Lung (tissue), 12 donors: ENCODE results near the gene PLXND1. TPM values are rescaled to one million over a fixed set of nuclear protein-coding genes. Genes with fewer than 3 reads are reported as not detected.

Experiments used
- ATAC-seq: fragments of 200-7000 bp; cut with Tn5 transposase; one replicate; pipeline ENCODE4 v1.9.1; 2020; ENCODE audit warnings: moderate number of reproducible peaks; ENCODE audit not compliant: insufficient read depth, low FRiP score
- DNase-seq, 3 donors: peaks; one replicate each; pipeline ENCODE4 v3.0.0-alpha.2; 2013 to 2017
- H3K27ac ChIP-seq, 2 donors: one replicate each; pipeline ENCODE4 v1.5.1; 2013; ENCODE audit warnings: mild to moderate bottlenecking in 2 of 2, moderate library complexity in 2 of 2, control low read depth in 1 of 2, inconsistent platforms in 1 of 2, low read depth in 1 of 2, low read length in 1 of 2
- H3K27me3 ChIP-seq, 3 donors: one replicate each; pipeline ENCODE4 v1.5.1; 2013; ENCODE audit warnings: low read length in 2 of 3; ENCODE audit not compliant: control insufficient read depth in 3 of 3, insufficient read depth in 3 of 3
- H3K36me3 ChIP-seq, 4 donors: one replicate each; pipeline ENCODE4 v1.5.1; 2013; ENCODE audit warnings: low read length in 4 of 4, mild to moderate bottlenecking in 1 of 4, moderate library complexity in 1 of 4; ENCODE audit not compliant: control insufficient read depth in 4 of 4, insufficient read depth in 4 of 4
- H3K4me1 ChIP-seq, 5 donors: one replicate each; pipeline ENCODE4 v1.5.1; 2013; ENCODE audit warnings: low read length in 5 of 5, mild to moderate bottlenecking in 2 of 5, moderate library complexity in 1 of 5; ENCODE audit not compliant: control insufficient read depth in 5 of 5, insufficient read depth in 5 of 5
- H3K4me3 ChIP-seq: one replicate; pipeline ENCODE4 v1.5.1; 2013; ENCODE audit warnings: mild to moderate bottlenecking, control low read depth, moderate library complexity
- H3K9ac ChIP-seq, 2 donors: one replicate each; pipeline ENCODE4 v1.5.1; 2013; ENCODE audit warnings: low read length in 2 of 2, control low read depth in 1 of 2; ENCODE audit not compliant: insufficient read depth in 1 of 2
- H3K9me3 ChIP-seq, 4 donors: one replicate each; pipeline ENCODE4 v1.5.1; 2013; ENCODE audit warnings: low read length in 3 of 4, mild to moderate bottlenecking in 1 of 4, moderate library complexity in 1 of 4; ENCODE audit not compliant: control insufficient read depth in 4 of 4, insufficient read depth in 3 of 4
- CTCF ChIP-seq: IDR thresholded peaks from 2 replicates; pipeline ENCODE4 v1.5.1; 2012; ENCODE audit warnings: mild to moderate bottlenecking; ENCODE audit errors: control extremely low read depth, extremely low read depth
- WGBS, 2 donors: extraction: QIAGEN DNeasy Blood & Tissue Kit; methylation state at CpG; one replicate each; pipeline ENCODE4 v1.1.7; 2013; 5-methylcytosine and 5-hydroxymethylcytosine counted together
- polyA plus RNA-seq, 2 donors: library from polyadenylated mRNA; stranded (reverse); fragments of 200-250 nt; gene quantifications; one replicate each; pipeline ENCODE4 v1.2.1, GENCODE V29; 2013
- total RNA-seq, 2 donors: library from RNA; depleted of rRNA in 1 of 2; stranded (reverse); fragments of >200 nt in 1 of 2; gene quantifications; one replicate each; pipeline ENCODE4 v1.2.1, GENCODE V29; 2014 to 2021
- donor health status: control.
- donor health status: control.
- donor health status: Bipolar disorder and iron deficiency.
- donor health status: healthy.
- donor health status: DM: yes; HTN: yes; CAD: no.

PLXND1 gene
- total and polyA plus RNA-seq, 4 donors, result 128 to 233 (median 180) TPM

DNA sequence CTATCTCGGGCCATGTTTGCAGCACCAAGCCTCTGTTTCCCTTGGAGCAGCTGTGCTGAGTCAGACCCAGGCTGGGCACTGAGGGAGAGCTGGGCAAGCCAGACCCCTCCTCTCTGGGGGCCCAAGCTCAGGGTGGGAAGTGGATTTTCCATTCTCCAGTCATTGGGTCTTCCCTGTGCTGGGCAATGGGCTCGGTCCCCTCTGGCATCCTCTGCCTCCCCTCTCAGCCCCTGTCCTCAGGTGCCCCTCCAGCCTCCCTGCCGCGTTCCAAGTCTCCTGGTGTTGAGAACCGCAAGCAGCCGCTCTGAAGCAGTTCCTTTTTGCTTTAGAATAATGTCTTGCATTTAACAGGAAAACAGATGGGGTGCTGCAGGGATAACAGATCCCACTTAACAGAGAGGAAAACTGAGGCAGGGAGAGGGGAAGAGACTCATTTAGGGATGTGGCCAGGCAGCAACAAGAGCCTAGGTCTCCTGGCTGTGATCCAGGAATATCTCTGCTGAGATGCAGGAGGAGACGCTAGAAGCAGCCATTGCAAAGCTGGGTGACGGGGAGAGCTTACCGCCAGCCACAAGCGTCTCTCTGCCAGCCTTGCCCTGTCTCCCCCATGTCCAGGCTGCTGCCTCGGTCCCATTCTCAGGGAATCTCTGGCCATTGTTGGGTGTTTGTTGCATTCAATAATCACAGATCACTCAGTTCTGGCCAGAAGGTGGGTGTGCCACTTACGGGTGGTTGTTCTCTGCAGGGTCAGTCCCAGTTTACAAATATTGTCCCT, 76.9 kb downstream of the PLXND1 start:
- Histone ChIP-seq H3K9ac (no peak overlapping the region), H3K4me3 (no peak overlapping the region), H3K4me1 (peaks cover 0 to 17% (median 7%) of the 10 kb centered on the region in 5 donors), H3K27ac (no peak overlapping the region), H3K9me3 (no peaks in the 10 kb centered on the region), H3K27me3 (no peaks in the 10 kb centered on the region), H3K36me3 (no peaks in the 10 kb centered on the region)
- WGBS, 2 donors, result 77 to 80% methylated on average over 12 of the region's 12 CpGs
- ATAC-seq (no peak), DNase-seq (peak in 2 of 3 donors; percentile 19 to 40)
- TF ChIP-seq CTCF, result no peak

DNA sequence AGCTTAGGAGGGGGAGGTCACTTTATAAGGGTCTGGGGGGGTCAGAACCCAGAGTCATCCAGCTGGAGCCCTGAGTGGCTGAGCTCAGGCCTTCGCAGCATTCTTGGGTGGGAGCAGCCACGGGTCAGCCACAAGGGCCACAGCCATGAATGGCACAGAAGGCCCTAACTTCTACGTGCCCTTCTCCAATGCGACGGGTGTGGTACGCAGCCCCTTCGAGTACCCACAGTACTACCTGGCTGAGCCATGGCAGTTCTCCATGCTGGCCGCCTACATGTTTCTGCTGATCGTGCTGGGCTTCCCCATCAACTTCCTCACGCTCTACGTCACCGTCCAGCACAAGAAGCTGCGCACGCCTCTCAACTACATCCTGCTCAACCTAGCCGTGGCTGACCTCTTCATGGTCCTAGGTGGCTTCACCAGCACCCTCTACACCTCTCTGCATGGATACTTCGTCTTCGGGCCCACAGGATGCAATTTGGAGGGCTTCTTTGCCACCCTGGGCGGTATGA, 77.8 kb downstream of the PLXND1 start, which contains the start of gene RHO:
TSS of gene RHO (plus strand) at position 51 of the 512 bp plus-strand sequence. CDS start at position 146, 95 bp downstream.
- ATAC-seq (no peak), DNase-seq (no peak)
- no peak within 1 kb of the TSS for H3K9ac ChIP-seq
- H3K36me3 ChIP-seq, result no peaks in the 10 kb centered on the region
- no peak for TF ChIP-seq CTCF
- no peaks in the 10 kb centered on the region for H3K9me3 ChIP-seq
- H3K27me3 ChIP-seq, result no peaks in the 10 kb centered on the region
- H3K4me1 ChIP-seq, result peaks cover 0 to 17% (median 7%) of the 10 kb centered on the region in 5 donors
- WGBS, 2 donors, result 89 to 91% methylated on average over 18 of the region's 18 CpGs
- no peak within 1 kb of the TSS for H3K4me3 ChIP-seq
- H3K27ac ChIP-seq, result no peak within 1 kb of the TSS

DNA sequence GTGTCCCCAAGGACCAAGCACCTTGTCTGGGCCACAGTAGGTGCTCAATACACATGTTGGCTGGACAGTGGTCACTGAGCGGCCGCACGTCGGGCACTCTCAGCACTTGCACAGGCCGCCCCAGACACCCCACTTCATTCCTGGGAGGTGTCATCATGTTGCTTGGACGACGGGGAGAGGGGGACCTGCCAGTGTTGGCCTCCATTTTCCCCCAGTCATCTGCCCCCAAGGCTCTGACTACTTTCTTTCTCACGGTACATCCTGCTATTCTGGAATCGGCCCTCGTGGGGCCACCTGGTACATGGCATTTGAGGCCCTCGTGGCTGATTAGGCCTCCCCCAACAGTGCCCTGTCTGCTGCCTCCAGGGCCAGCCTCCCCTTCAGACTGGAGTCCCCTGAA, 79.2 kb downstream of the PLXND1 start:
- Histone ChIP-seq H3K27me3 (no peaks in the 10 kb centered on the region), H3K36me3 (no peaks in the 10 kb centered on the region), H3K9ac (no peak overlapping the region), H3K27ac (no peak overlapping the region), H3K4me3 (no peak overlapping the region), H3K4me1 (peaks cover 0 to 17% (median 7%) of the 10 kb centered on the region in 5 donors), H3K9me3 (no peaks in the 10 kb centered on the region)
- DNase-seq (no peak), ATAC-seq (no peak)
- 93 to 98% methylated on average over 11 of the region's 11 CpGs for WGBS, 2 donors
- no peak for TF ChIP-seq CTCF
